Fibroblast of skin of back (primary cell): ENCODE data around the gene CNTD1.
"Not testable (repeated sequence)": the region's sequence is repeated elsewhere in the genome, so short reads cannot be mapped to it uniquely, and the experiment has no call there.

ENCODE experiments used
- DNase-seq: peaks from one replicate; pipeline ENCODE4 v3.0.0-alpha.2; 2013

The CNTD1 gene

GRCh38 chr17:42845918-42846593 is 47.4 kb downstream of the CNTD1 start:
- DNase-seq, result peak; percentile 5

- peak; percentile 16 for DNase-seq
Observed at GRCh38 chr17:42846594-42847280, 48.1 kb downstream of the CNTD1 start.

GRCh38 chr17:42848093-42848492 is 49.4 kb downstream of the CNTD1 start:
- DNase-seq, result no peak

- no peak for DNase-seq
Observed at GRCh38 chr17:42849031-42849430, 50.4 kb downstream of the CNTD1 start.

- peak; percentile 15 for DNase-seq
Observed at GRCh38 chr17:42849451-42850181, 51.0 kb downstream of the CNTD1 start.

- DNase-seq, result no peak
Observed at GRCh38 chr17:42850954-42851353, 52.3 kb downstream of the CNTD1 start, which contains the start of gene AOC3. Gene AOC3 (plus strand): TSS chr17:42851199. CDS start chr17:42851344, 145 bp downstream.

- DNase-seq, result not testable (repeated sequence)
Observed at GRCh38 chr17:42851371-42852240, 52.9 kb downstream of the CNTD1 start.

- no peak for DNase-seq
Observed at GRCh38 chr17:42852351-42852750, 53.7 kb downstream of the CNTD1 start.

GRCh38 chr17:42853004-42853403 is 54.3 kb downstream of the CNTD1 start:
- DNase-seq, result no peak

- DNase-seq, result no peak
Observed at GRCh38 chr17:42853597-42853967, 54.9 kb downstream of the CNTD1 start.

GRCh38 chr17:42853968-42854790 is 55.5 kb downstream of the CNTD1 start:
- DNase-seq, result no peak

GRCh38 chr17:42855048-42855596 is 56.5 kb downstream of the CNTD1 start:
- no peak for DNase-seq

- not testable (repeated sequence) for DNase-seq
Observed at GRCh38 chr17:42856093-42856492, 57.4 kb downstream of the CNTD1 start.

- DNase-seq, result not testable (repeated sequence)
Observed at GRCh38 chr17:42856516-42856915, 57.9 kb downstream of the CNTD1 start.

GRCh38 chr17:42857389-42857788 is 58.7 kb downstream of the CNTD1 start:
- no peak for DNase-seq
